BJ (cell line): ENCODE measurements around the gene RABGAP1. TPM values are rescaled to one million over a fixed set of nuclear protein-coding genes. Genes with fewer than 3 reads are reported as not detected.

Experiments
- CTCF ChIA-PET: fragments of 350-600 bp; formaldehyde crosslinking; extraction: SDS; loops from one replicate; lab custom pipeline; 2021; ENCODE audit warnings: antibody characterized with exemption, inconsistent platforms; lab: Yijun Ruan, JAX
- POLR2A ChIA-PET: fragments of 300-600 bp; sonication (Branson Sonifier 250); formaldehyde crosslinking; extraction: SDS; loops from one replicate; lab custom pipeline; 2021; ENCODE audit warnings: antibody characterized with exemption; lab: Charles Lee
- DNase-seq: peaks from one replicate; pipeline ENCODE4 v3.0.0-alpha.2; 2011; ENCODE audit warnings: low read depth
- H3K27me3 ChIP-seq: 2 replicates; pipeline ENCODE4 v1.6.0; 2011; ENCODE audit warnings: low read length; ENCODE audit not compliant: control insufficient read depth, insufficient read depth
- H3K36me3 ChIP-seq: 2 replicates; pipeline ENCODE4 v1.5.1; 2011; ENCODE audit warnings: low read length; ENCODE audit not compliant: control insufficient read depth, insufficient read depth
- H3K4me3 ChIP-seq: 2 replicates; pipeline ENCODE4 v1.5.1; 2011; ENCODE audit warnings: low read depth, mild to moderate bottlenecking, control low read depth, low read length
- CTCF ChIP-seq: IDR thresholded peaks from 2 replicates; pipeline ENCODE4 v1.5.1; 2011; ENCODE audit warnings: low read depth, mild to moderate bottlenecking, control low read depth, inconsistent platforms, low read length, moderate library complexity; ENCODE audit not compliant: insufficient read depth
- polyA plus RNA-seq: library from polyadenylated mRNA; depleted of rRNA; stranded (reverse); fragments of >200 nt; gene quantifications from 2 replicates; pipeline ENCODE4 v1.2.3, GENCODE V29; 2011

Gene RABGAP1
- polyA plus RNA-seq, 1 experiment, result 30.8 TPM

- Histone ChIP-seq H3K4me3 (peak within 1 kb of the TSS; percentile 76), H3K36me3 (peaks cover 2% of the 10 kb centered on the region), H3K27me3 (no peaks in the 10 kb centered on the region)
- DNase-seq, result peak; percentile 51
- TF ChIP-seq CTCF, result no peak
- CTCF ChIA-PET, result no interaction called here
- POLR2A ChIA-PET, result interaction anchor here (0.6 to 0.9 kb wide), 3 partner anchors 19 to 88 kb away, joined by 5 to 10 read pairs (median 6); no protein-coding TSS in a partner anchor
Measured at GRCh38 chr9:122931226-122932121, 9.3 kb upstream of the RABGAP1 start, which contains the start of gene ZBTB26. ZBTB26 (minus strand) TSS chr9:122931512; CDS start chr9:122919934, 11,578 bp downstream.

- CTCF ChIA-PET, result no interaction called here
Measured at GRCh38 chr9:122936464-122936863, 4.4 kb upstream of the RABGAP1 start.

GRCh38 chr9:122936883-122937282 lies 3.9 kb upstream of the RABGAP1 start:
- Histone ChIP-seq H3K27me3 (no peaks in the 10 kb centered on the region), H3K4me3 (no peak overlapping the region), H3K36me3 (peaks cover 2% of the 10 kb centered on the region)
- CTCF ChIA-PET, result no interaction called here
- TF ChIP-seq CTCF, result no peak
- DNase-seq, result no peak
- POLR2A ChIA-PET, result no interaction called here

More at GRCh38 chr9:122936464-122936863, 4.4 kb upstream of the RABGAP1 start:
- POLR2A ChIA-PET, result no interaction called here
- Histone ChIP-seq H3K36me3 (peaks cover 2% of the 10 kb centered on the region), H3K4me3 (no peak overlapping the region), H3K27me3 (no peaks in the 10 kb centered on the region)
- no peak for DNase-seq
- no peak for TF ChIP-seq CTCF

- TF ChIP-seq CTCF, result no peak
- POLR2A ChIA-PET, result no interaction called here
- no peaks in the 10 kb centered on the region for H3K27me3 ChIP-seq
- CTCF ChIA-PET, result no interaction called here
- no peak overlapping the region for H3K4me3 ChIP-seq
- peaks cover 2% of the 10 kb centered on the region for H3K36me3 ChIP-seq
- DNase-seq, result no peak
Measured at GRCh38 chr9:122939601-122940000, 1.2 kb upstream of the RABGAP1 start.

GRCh38 chr9:122940454-122940748 lies 419 bp upstream of the RABGAP1 start:
- Histone ChIP-seq H3K36me3 (peaks cover 2% of the 10 kb centered on the region), H3K27me3 (no peaks in the 10 kb centered on the region), H3K4me3 (peak overlapping the region; percentile 23)
- ChIA-PET POLR2A (interaction anchor here (0.5 to 1.0 kb wide), 6 partner anchors 14 to 476 kb away, joined by 3 to 5 read pairs (median 3); partner anchors contain the start of gene ZBTB6), CTCF (no interaction called here)
- DNase-seq, result no peak
- TF ChIP-seq CTCF, result no peak
